OCI-LY3 (cell line): ENCODE results near the gene TMEM187.

Source experiments
- EZH2phosphoT487 ChIP-seq: fragments of 200-600 bp; shearing (Covaris generic); IDR thresholded peaks from 2 replicates; pipeline ENCODE4 v1.6.1; 2018; ENCODE audit warnings: antibody characterized with exemption, mixed run types, low read depth
- TF ChIP-seq, protein P1 (sequence below): fragments of 200-600, 300-600 bp; sonication (generic); IDR thresholded peaks from 2 replicates; pipeline ENCODE4 v1.5.1; 2014; ENCODE audit warnings: antibody characterized with exemption, low read length, low read depth

DNA sequence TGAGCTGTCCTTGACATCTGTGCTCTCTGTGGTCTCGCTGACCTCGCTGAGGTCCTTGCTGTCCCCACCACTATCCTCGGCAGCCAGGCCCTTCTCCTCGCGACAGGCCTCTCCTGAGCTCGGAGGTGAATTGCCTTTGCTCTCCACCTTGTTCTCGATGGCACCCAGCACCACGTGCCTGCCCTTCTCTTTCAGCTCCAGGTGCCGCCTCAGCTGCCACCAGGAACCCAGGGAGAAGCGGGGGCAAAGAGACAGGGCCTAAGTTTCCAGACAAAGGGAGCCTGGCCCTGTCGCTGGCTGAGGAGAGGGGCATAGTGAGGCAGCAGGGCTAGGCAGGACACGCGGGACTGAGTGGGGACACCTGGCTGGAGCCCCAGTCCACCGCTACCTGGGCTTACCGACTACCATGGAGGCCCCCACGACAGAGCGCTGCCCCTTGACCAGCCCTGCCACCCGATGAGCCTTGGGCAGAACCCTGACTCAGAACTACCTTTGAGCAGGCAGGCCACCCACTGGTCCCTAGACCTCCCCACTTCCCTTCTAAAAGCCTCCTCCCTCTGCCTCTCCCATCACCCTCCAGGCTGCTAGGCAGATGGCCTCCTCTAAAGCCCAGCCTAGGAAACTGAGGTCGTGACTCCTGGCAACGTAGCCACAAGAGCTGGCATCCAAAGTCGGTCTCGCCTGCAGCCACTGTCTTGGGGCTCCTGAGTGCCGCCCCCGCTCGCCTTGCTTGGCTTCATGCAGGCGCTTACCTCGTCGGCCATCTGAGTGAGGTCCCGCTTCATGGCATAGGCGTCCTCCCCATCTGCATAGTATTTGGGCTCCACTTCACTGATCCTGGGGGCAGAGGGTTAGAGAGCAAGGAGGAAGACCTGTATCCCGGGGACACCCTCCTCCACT is 42.3 kb upstream of the TMEM187 start:
- TF ChIP-seq, protein P1, sequence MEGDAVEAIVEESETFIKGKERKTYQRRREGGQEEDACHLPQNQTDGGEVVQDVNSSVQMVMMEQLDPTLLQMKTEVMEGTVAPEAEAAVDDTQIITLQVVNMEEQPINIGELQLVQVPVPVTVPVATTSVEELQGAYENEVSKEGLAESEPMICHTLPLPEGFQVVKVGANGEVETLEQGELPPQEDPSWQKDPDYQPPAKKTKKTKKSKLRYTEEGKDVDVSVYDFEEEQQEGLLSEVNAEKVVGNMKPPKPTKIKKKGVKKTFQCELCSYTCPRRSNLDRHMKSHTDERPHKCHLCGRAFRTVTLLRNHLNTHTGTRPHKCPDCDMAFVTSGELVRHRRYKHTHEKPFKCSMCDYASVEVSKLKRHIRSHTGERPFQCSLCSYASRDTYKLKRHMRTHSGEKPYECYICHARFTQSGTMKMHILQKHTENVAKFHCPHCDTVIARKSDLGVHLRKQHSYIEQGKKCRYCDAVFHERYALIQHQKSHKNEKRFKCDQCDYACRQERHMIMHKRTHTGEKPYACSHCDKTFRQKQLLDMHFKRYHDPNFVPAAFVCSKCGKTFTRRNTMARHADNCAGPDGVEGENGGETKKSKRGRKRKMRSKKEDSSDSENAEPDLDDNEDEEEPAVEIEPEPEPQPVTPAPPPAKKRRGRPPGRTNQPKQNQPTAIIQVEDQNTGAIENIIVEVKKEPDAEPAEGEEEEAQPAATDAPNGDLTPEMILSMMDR, result no peak
- TF ChIP-seq EZH2phosphoT487, result no peak
